Liver (tissue), 9 donors: ENCODE results near the gene DEDD2. TPM values are rescaled to one million over a fixed set of nuclear protein-coding genes. Genes with fewer than 3 reads are reported as not detected.

Experiments
- DNase-seq: peaks from one replicate; pipeline ENCODE4 v3.0.0-alpha.2; 2017; ENCODE audit warnings: low spot score
- H3K27ac ChIP-seq, 2 donors: one replicate each; pipeline ENCODE4 v1.7.0; 2013; ENCODE audit warnings: inconsistent platforms in 2 of 2, low read length in 2 of 2, control low read depth in 1 of 2, low read depth in 1 of 2, mild to moderate bottlenecking in 1 of 2
- H3K27me3 ChIP-seq, 4 donors: one replicate each; pipeline versions ENCODE4 v1.6.1 to v1.7.0; 2013; ENCODE audit warnings: low read length in 3 of 4, inconsistent platforms in 1 of 4, mild to moderate bottlenecking in 1 of 4, moderate library complexity in 1 of 4; ENCODE audit not compliant: control insufficient read depth in 4 of 4, insufficient read depth in 4 of 4
- H3K36me3 ChIP-seq, 4 donors: one replicate each; pipeline versions ENCODE4 v1.6.1 to v1.7.0; 2013; ENCODE audit warnings: low read length in 3 of 4, mild to moderate bottlenecking in 3 of 4, low read depth in 1 of 4, moderate library complexity in 1 of 4; ENCODE audit not compliant: control insufficient read depth in 4 of 4, insufficient read depth in 3 of 4
- H3K4me1 ChIP-seq, 4 donors: one replicate each; pipeline versions ENCODE4 v1.6.1 to v1.7.0; 2013; ENCODE audit warnings: low read length in 3 of 4, mild to moderate bottlenecking in 3 of 4, moderate library complexity in 1 of 4; ENCODE audit not compliant: control insufficient read depth in 4 of 4, insufficient read depth in 4 of 4
- H3K4me3 ChIP-seq, 3 donors: one replicate each; pipeline versions ENCODE4 v1.6.1 to v1.7.0; 2013; ENCODE audit warnings: low read length in 3 of 3, control low read depth in 1 of 3, low read depth in 1 of 3, mild to moderate bottlenecking in 1 of 3
- H3K9ac ChIP-seq, 2 donors: one replicate each; pipeline ENCODE4 v1.7.0; 2013; ENCODE audit warnings: low read length in 2 of 2, mild to moderate bottlenecking in 2 of 2, moderate library complexity in 2 of 2, control low read depth in 1 of 2, low read depth in 1 of 2
- H3K9me3 ChIP-seq, 4 donors: one replicate each; pipeline versions ENCODE4 v1.6.1 to v1.7.0; 2013; ENCODE audit warnings: low read length in 3 of 4; ENCODE audit not compliant: control insufficient read depth in 4 of 4
- ATF3 ChIP-seq: IDR thresholded peaks from 2 replicates; pipeline ENCODE4 v1.6.1; 2016; ENCODE audit warnings: antibody characterized with exemption
- CTCF ChIP-seq: fragments of 150-350 bp; IDR thresholded peaks from 2 replicates; pipeline ENCODE4 v1.5.1; 2017; ENCODE audit warnings: improper control_type of control experiment, low read depth, low read length; ENCODE audit not compliant: missing input control
- EGR1 ChIP-seq, 2 donors: IDR thresholded peaks; 2 replicates each; pipeline ENCODE4 v1.6.1; 2016 to 2018; ENCODE audit warnings: antibody characterized with exemption in 2 of 2, low read depth in 2 of 2
- FOXA1 ChIP-seq: IDR thresholded peaks from 2 replicates; pipeline ENCODE4 v1.6.1; 2016; ENCODE audit warnings: antibody characterized with exemption
- GABPA ChIP-seq, 2 donors: IDR thresholded peaks in 1 of 2; conservative IDR thresholded peaks in 1 of 2; 2 replicates each; pipeline ENCODE4 v1.6.1; 2016; ENCODE audit warnings: antibody characterized with exemption in 2 of 2, mild to moderate bottlenecking in 1 of 2, moderate library complexity in 1 of 2
- HNF4A ChIP-seq, 2 donors: conservative IDR thresholded peaks; 2 replicates each; pipeline ENCODE4 v1.6.1; 2016; ENCODE audit warnings: antibody characterized with exemption in 2 of 2, mild to moderate bottlenecking in 2 of 2
- HNF4G ChIP-seq: IDR thresholded peaks from 2 replicates; pipeline ENCODE4 v1.6.1; 2016; ENCODE audit warnings: antibody characterized with exemption
- JUND ChIP-seq, 2 donors: IDR thresholded peaks; 2 replicates each; pipeline ENCODE4 v1.6.1; 2016; ENCODE audit warnings: antibody characterized with exemption in 2 of 2
- MAX ChIP-seq: IDR thresholded peaks from 2 replicates; pipeline ENCODE4 v1.6.1; 2016; ENCODE audit warnings: antibody characterized with exemption
- NR2F2 ChIP-seq: IDR thresholded peaks from 2 replicates; pipeline ENCODE4 v1.6.1; 2016; ENCODE audit warnings: antibody characterized with exemption
- RAD21 ChIP-seq, 2 donors: IDR thresholded peaks; 2 replicates each; pipeline ENCODE4 v1.6.1; 2016; ENCODE audit warnings: antibody characterized with exemption in 2 of 2, mild to moderate bottlenecking in 2 of 2
- REST ChIP-seq: IDR thresholded peaks from 2 replicates; pipeline ENCODE4 v1.6.1; 2016; ENCODE audit warnings: antibody characterized with exemption, mild to moderate bottlenecking
- RXRA ChIP-seq, 2 donors: IDR thresholded peaks; 2 replicates each; pipeline ENCODE4 v1.6.1; 2017 to 2018; ENCODE audit warnings: antibody characterized with exemption in 2 of 2, mild to moderate bottlenecking in 1 of 2
- SP1 ChIP-seq: IDR thresholded peaks from 2 replicates; pipeline ENCODE4 v1.6.1; 2018; ENCODE audit warnings: antibody characterized with exemption, mild to moderate bottlenecking
- TAF1 ChIP-seq: conservative IDR thresholded peaks from 2 replicates; pipeline ENCODE4 v1.6.1; 2016; ENCODE audit warnings: antibody characterized with exemption, mild to moderate bottlenecking
- YY1 ChIP-seq: IDR thresholded peaks from 2 replicates; pipeline ENCODE4 v1.6.1; 2016; ENCODE audit warnings: antibody characterized with exemption, mild to moderate bottlenecking
- ZBTB33 ChIP-seq: IDR thresholded peaks from 2 replicates; pipeline ENCODE4 v1.6.1; 2016; ENCODE audit warnings: antibody characterized with exemption
- WGBS: extraction: QIAGEN DNeasy Blood & Tissue Kit; methylation state at CpG from one replicate; pipeline ENCODE4 v1.1.7; 2013; 5-methylcytosine and 5-hydroxymethylcytosine counted together
- polyA plus RNA-seq, 2 donors: library from polyadenylated mRNA; stranded (reverse) in 1 of 2; unstranded in 1 of 2; fragments of 200-250 nt in 1 of 2; fragments of >200 nt in 1 of 2; fragmentation: Nextera tagmentation in 1 of 2; extraction: Ambion mirVana in 1 of 2; gene quantifications; one replicate each; pipeline versions ENCODE4 v1.2.1 to v1.2.3, GENCODE V29; 2013 to 2015
- total RNA-seq, 2 donors: library from RNA; depleted of rRNA; stranded (reverse); fragments of >200 nt; gene quantifications; one replicate each; pipeline ENCODE4 v1.2.3, GENCODE V29; 2014
- donor health status: healthy.
- donor health status: healthy.
- donor health status: healthy.
- donor health status: healthy.
- donor health status: healthy.

Gene DEDD2
- total and polyA plus RNA-seq, 4 donors: 9.6 to 47.1 (median 16.4) TPM

- H3K36me3 ChIP-seq: no peaks in the 10 kb centered on the region
- H3K27ac ChIP-seq: no peak overlapping the region
- 67% methylated on average over 2 of the region's 2 CpGs for WGBS
- no peaks in the 10 kb centered on the region for H3K27me3 ChIP-seq
- H3K4me3 ChIP-seq: no peak overlapping the region
- TF ChIP-seq RXRA (IDR thresholded peaks at IDR 0.05) (no peak), NR2F2 (no peak), HNF4A (conservative IDR thresholded peaks at IDR 0.05) (no peak), CTCF (no peak), HNF4G (no peak), JUND (IDR thresholded peaks at IDR 0.05) (no peak), GABPA (IDR thresholded peaks at IDR 0.05 in 1 of 2, conservative IDR thresholded peaks at IDR 0.05 in 1 of 2) (no peak), ATF3 (no peak), YY1 (no peak), REST (no peak), ZBTB33 (no peak), MAX (no peak), SP1 (no peak)
- no peak overlapping the region for H3K9ac ChIP-seq
- DNase-seq: no peak
- H3K9me3 ChIP-seq: no peaks in the 10 kb centered on the region
- H3K4me1 ChIP-seq: no peaks in the 10 kb centered on the region
Measured at GRCh38 chr19:42165146-42165545, 52.3 kb downstream of the DEDD2 start.

GRCh38 chr19:42161616-42162263 is 55.7 kb downstream of the DEDD2 start:
- H3K27ac ChIP-seq: no peak overlapping the region
- 81% methylated on average over 21 of the region's 21 CpGs for WGBS
- no peak for DNase-seq
- TF ChIP-seq RXRA (IDR thresholded peaks at IDR 0.05) (no peak), EGR1 (IDR thresholded peaks at IDR 0.05; ENCODE audit: low read depth in 2 of 2) (no peak), GABPA (IDR thresholded peaks at IDR 0.05 in 1 of 2, conservative IDR thresholded peaks at IDR 0.05 in 1 of 2) (no peak), FOXA1 (no peak), RAD21 (IDR thresholded peaks at IDR 0.05) (no peak), JUND (IDR thresholded peaks at IDR 0.05) (no peak), REST (no peak), HNF4A (conservative IDR thresholded peaks at IDR 0.05) (no peak), MAX (no peak), TAF1 (no peak), NR2F2 (no peak), HNF4G (no peak), ATF3 (no peak)

More at GRCh38 chr19:42161616-42162263, 55.7 kb downstream of the DEDD2 start:
- Histone ChIP-seq H3K9me3 (no peaks in the 10 kb centered on the region), H3K9ac (no peak overlapping the region), H3K4me3 (no peak overlapping the region), H3K4me1 (peaks cover 4 to 14% (median 9%) of the 10 kb centered on the region in 4 donors), H3K27me3 (no peaks in the 10 kb centered on the region), H3K36me3 (no peaks in the 10 kb centered on the region)
